ENCODE data around the gene SELENOM.
"Not testable (repeated sequence)": the region's sequence is repeated elsewhere in the genome, so short reads cannot be mapped to it uniquely, and the experiment has no call there.

Gene SELENOM

DNA sequence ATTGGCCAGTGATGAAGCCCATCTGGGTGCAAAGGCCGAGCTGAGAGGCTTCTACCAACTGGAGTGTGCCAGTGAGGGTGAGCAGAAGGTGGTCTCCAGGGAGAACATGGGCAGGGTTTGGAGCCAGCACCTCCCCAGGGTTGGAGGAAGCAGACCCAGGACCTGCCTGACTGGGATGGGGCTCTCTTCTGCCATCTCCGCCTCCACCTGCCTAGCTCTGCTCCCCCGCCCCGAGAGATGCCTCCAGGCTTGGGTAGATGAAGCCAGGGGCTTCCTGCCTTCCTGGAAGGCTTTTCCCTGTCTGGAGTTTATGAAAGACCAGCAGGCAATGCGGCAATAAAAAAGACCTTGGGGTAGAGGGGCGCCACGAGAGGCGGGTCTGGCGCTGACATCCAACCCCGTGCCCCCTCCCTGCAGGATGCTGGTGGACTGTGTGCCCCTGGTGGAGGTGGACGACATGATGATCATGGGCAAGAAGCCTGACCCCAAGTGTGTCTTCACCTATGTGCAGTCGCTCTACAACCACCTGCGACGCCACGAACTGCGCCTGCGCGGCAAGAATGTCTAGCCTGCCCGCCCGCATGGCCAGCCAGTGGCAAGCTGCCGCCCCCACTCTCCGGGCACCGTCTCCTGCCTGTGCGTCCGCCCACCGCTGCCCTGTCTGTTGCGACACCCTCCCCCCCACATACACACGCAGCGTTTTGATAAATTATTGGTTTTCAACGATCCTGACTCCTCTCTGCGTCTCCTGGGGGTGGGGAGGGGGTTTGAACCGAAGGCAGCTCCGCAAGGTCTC, 3.3 kb downstream of the SELENOM start:
- DNase-seq: no peak

DNA sequence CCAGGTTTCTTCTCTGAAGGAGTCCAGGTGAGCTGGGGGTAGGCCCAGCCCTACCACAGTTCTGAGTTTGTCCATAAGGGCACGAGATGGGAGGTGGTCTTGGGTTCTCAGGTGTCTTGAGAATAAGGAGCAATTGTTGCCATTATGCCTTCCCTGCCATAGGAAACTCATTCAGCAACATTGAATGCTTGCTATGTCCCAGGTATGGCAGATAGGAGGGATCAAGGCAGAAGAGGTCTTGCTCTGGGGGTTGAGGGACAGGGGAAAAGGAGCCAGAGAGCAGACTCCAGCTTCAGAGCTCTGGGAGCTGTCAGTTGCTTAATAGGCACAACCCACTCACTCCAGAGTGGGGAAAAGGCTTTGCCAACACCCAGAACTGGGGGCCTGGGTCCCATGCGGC, 4.3 kb downstream of the SELENOM start:
- DNase-seq: no peak

DNA sequence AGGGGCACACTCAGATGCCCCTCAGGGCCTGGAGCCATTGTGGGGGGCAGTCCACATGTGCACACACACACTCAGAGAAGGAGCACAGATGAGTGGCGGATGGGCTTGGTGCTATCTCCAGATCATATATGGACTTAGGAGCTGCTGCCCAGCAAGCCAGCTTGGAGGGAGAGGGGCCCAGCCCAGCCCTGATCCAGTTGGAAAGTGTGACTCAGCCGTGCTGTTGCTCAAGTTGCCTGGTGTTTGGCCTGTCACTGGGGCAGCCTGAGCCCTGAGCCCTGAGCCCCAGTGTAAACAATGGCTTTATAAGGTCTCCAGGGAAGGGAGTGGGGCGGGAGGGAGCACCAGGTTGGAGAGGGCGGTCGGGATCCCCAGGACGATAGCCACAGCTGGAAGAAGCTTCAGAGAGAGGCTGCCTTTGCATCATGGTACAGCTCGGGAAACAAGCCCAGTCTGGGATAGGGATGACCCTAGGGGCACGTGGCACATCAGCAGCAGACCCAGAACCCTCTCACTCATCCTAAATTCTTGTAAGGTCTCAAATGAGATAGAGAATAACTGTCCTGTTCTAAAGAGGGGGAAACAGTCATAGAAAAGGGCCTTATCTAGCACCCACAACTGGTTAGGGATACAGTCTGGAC, 4.8 kb downstream of the SELENOM start:
- no peak for DNase-seq

DNA sequence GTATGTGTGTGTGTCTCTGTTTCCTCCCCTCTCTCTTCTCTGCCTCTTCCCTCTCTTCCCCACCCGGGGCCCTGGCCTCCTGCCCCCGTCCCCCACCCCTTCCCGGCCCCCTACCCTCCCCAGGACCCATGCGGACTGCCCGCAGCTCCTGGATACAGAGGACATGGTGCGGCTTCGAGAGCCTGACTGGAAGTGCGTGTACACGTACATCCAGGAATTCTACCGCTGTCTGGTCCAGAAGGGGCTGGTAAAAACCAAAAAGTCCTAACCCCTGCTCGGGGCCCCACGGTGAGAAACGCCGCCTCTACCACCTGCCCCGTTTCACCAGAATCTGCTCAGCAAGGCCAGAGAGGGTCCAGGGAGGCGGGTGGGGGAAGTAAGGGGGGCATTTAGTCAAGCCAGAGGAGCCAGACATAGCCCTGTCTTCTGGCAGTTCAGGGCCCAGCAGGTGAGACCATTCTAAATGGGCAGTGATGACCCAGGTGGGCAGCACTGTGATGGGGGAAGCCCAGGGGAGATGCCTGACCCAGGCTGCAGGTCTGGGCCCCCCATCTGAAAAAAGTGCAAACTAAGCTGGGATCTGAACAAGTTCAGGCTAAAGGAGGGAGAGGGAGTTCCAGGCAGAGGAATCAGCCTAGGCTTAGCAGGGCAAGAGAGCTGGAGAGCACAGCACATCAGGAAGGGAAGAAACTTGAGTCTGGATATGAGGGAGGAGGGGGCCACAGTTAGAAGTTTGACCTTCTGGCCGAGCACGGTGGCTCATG, 6.4 kb downstream of the SELENOM start:
- DNase-seq: no peak

DNA sequence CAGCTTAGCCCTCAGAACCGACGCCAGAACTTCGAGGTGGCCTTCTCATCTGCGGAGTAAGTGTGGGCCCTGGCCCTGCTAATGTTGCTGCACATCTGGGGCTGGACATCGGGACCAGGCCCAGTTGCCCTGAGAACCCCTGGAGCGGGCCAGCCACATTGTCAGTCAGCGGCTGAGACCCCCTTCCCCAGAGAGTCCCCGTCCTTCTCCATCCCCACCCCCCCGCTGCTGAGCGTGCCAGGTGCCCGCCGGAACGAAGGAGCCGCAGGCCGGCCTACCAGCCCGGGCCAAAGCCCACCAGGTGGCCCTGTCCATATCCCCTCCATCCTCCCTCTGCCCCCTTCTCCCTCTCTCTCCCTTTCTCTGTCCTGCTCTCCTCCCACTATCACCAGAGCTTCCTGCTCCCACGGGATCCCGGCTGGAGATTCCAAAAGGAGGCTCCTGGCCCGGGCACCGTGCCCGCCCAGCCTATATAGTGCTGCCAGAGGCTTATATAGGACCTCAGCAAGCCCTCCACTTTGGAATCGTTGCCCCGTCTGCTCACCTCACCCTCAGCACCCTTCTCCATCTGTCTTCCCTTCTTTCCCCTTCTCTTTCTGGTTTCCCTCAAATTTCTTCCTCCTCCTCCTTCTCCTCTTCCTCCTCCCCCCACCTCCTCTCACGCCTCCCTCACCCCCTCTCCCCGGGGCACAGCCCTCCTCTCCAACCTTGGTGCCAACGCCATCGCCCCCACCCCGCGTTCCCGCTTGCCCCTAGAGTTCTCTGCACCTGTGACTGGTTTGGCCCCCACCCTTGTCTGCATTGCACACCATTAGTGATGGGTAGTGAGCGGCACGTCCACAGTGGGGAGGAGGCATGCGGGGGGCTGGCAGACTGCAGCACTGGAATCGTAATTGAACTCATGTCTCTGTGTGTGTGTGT, 7.3 kb downstream of the SELENOM start:
- DNase-seq: no peak

DNA sequence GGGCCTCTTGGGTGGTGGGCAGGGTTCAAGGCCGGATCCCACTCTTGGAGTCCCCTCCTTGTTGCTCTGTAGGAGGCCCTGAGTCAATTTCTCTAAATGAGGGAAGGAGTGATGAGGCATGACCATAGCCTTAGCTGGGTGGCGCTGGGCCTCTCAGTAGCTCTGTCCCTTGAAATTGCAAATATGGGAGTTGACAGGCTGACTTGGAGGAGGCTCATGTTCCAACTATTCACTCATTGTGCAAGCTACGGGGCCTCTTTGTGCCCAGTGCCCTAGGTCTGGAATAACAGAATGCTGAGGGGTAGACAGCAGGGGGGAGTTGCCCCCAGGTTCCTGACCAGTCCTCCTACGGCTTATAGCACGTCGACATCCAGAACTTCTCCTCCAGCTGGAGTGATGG, 8.0 kb downstream of the SELENOM start:
- DNase-seq: no peak

DNA sequence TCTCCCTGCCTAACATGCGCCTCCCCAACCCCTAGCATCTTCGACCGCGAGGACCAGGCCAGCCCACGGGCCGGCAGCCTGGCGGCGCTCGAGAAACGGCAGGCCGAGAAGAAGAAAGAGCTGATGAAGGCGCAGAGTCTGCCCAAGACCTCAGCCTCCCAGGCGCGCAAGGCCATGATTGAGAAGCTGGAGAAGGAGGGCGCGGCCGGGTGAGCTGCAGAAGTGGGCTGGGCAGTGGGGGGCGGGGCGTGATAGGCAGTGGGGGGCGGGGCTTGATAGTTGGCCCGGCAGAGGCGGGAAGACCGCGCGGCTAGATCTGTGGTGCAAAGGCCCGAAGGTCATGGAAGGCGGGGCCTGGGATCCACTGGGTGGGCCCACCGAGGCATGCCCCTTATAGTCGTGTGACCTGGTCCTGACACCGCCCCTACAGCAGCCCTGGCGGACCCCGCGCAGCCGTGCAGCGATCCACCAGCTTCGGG, 8.7 kb downstream of the SELENOM start:
- no peak for DNase-seq

DNA sequence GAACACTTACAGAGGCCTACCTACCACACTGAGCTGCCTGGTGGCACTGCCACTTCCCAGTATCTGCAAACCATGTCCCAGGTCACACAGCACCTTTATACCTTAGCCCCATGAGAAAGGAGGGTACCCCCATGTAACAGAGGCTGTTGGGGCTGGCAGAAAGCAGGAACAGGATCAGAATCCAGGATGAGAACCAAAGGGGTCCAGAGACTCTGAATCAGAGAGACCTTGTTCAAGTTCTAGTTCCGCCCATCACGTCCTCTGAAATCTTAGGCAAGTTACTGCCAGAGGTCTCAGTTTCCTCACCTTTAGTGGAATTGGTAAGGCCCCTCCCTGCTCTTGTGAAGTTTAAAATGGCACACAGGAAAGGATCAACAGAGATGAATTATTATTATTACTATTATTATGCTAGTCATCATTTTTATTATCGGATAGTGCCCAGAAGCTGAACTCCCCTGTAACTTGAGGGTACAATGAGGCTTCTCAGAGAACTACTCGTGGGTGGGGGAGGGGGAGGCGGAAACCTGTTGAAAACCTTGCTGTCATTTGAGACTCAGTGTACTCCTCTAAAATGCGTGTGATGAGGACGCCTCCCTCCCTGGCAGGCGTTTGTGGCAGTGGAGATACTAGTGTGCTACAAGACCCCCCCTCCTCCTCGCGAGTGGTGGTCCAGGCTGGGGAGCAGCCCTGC, 9.3 kb downstream of the SELENOM start:
- no peak for DNase-seq

DNA sequence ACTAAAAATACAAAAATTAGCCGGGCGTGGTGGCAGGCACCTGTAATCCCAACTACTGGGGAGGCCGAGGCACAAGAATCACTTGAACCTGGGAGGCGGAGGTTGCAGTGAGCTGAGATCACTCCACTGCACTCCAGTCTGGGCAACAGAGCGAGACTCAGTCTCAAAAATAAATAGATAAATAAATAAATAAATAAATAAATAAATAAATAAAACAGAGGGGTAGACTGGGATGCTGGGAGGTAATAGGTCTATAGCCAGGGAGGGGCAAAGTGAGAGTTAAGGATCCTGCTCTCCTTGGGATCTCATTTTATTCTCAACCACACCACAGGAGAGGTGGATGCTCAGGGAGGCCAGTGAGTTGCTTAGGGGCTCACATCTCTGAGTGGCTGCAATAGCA, 9.8 kb downstream of the SELENOM start:
- not testable (repeated sequence) for DNase-seq

DNA sequence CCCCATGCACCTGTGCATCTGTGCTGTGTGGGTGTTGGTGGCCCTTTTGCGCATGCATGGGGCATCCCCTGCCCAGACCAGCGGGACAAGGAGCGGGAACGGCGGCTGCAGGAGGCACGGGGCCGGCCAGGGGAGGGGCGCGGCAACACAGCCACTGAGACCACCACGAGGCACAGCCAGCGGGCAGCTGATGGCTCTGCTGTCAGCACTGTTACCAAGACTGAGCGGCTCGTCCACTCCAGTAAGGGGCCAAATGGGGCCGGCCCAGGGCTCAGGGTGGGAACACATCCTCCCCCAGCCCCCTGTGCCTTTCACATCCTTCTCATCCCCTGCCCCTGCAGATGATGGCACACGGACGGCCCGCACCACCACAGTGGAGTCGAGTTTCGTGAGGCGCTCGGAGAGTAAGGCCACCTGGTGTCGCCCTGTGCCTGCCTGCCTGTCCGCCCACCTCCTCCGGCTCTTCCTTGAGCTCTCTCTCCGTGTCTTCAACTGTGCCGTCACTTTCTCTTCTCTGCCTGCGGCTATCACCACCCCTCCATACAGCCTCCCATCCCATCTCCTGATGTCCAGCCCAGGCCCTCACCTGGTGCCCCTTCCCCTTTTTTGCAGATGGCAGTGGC, 10.6 kb downstream of the SELENOM start:
- DNase-seq: no peak

DNA sequence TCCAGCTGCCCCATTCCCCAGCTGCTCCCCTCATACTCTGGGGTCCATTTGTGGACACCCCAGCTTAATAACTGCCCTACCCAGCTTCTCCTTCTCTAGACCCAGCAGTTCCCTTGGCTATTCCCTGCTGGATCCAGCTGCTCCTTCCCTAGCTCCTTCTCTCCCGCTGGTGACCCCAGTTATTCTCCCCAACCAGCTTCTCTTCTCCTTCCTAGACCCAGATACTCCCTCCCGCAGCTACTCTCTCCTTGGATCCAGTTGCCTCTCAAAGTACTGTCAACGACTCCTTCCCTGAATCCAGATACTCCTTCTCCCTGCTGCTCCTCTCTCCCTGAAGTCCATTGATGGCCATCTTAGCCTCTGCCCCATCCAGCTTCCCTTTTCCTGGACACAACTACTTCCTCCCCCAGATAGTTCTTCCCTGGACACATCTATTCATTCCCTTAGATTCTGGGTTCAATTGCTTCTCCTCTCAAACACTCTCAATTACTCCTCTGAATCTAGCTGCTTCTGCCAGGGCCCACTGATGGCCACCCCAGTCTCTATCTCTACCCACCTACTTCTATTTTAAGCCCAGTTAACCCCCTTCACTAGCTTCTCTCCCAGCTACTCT, 11.6 kb downstream of the SELENOM start:
- no peak for DNase-seq

DNA sequence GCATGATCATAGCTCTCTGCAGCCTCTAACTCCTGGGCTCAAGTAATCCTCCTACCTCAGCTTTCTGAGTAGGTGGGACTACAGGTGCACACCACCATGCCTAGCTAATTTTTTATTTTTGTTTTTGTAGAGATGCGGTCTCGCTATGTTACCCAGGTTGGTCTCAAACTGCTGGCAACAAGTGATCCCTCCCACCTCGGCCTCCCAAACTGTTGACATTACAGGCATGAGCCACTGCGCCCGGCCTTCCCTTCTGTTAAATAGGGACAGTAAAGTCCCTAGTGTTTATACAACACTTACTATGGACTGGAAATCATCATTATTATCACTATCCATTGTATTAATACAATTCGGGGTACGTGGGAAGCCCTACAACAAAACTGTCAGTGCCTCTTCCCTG, 12.6 kb downstream of the SELENOM start:
- no peak for DNase-seq

DNA sequence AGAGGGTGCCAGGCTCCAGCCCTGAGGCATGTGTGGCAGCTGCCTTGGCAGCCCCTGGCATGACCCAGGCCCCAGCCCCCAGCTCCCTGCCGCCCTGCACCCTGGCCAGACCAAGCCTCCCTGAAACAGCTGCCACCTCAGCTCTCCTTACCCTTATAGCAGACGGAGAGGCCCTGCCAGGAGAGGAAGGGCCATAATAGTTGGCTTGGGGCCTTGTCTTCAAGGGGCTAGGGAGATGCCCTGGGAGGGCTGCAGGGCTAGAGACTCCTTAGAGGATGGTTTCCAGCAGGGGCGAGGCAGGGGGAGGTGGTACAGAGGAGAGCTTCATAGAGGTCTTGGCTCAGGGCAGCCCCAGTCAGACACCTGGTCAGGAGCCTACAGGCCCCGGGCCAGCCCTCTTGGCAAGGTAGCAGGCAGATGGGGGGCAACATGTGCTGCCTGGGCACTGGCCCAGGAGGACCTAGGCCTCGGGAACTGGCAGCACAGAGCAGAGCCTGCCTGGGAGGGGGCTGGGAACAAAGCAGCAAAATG, 13.3 kb downstream of the SELENOM start:
- peak; percentile 54 for DNase-seq

DNA sequence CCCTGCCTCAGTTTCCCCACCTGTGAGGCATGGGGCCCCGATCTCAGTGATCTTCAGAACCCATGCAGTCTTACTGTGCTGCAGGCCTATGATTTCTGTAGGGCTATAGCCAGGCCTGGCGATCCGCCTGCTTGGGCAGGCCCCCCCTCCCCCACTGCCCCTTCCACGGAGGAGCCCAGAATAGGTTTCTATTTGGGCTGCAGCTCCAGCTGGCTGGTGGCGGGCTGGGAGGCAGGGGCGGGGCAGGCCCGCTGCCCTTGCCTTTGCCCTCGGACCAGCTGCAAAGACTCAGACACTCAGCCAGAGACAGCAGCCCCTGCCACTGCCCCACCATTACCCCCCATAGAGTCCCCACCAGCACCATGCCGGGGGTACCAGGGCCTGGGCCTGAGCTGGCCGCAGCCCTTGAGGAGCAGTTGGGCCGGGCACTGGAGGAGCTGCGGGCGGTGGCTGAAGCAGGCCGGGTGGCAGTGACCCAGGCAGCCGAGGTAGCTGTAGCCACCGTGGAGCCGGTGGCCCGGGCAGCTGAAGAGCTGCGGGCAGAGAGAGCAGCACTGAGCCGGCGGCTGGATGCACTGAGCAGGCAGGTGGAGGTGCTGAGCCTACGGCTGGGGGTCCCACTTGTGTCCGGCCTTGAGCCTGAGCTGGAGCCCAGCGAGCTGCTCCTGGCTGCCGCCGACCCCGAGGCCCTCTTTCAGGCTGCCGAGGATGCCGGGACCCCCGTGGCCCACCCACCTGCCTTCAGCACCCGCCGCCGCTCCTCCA, 14.1 kb downstream of the SELENOM start:
- no peak for DNase-seq

DNA sequence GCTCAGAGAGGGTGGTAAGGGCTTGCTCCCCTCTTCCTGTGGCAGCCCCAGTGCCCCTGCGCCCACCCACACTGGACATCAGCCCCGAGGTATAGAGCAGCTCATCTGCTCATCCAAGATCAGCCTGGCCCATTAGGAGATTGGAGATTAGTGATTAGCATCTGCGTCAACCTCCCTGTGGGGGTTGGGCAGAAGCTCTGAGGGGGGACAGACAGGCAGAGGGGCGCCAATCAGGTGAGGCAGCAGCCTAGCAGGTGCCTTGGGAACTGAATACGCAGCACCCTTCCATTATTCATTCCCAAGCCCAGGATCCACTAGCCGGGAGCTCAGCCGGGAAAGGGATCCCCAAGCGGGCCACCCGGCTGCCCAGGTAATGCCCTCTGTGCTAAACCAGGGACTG, 15.2 kb downstream of the SELENOM start:
- no peak for DNase-seq

DNA sequence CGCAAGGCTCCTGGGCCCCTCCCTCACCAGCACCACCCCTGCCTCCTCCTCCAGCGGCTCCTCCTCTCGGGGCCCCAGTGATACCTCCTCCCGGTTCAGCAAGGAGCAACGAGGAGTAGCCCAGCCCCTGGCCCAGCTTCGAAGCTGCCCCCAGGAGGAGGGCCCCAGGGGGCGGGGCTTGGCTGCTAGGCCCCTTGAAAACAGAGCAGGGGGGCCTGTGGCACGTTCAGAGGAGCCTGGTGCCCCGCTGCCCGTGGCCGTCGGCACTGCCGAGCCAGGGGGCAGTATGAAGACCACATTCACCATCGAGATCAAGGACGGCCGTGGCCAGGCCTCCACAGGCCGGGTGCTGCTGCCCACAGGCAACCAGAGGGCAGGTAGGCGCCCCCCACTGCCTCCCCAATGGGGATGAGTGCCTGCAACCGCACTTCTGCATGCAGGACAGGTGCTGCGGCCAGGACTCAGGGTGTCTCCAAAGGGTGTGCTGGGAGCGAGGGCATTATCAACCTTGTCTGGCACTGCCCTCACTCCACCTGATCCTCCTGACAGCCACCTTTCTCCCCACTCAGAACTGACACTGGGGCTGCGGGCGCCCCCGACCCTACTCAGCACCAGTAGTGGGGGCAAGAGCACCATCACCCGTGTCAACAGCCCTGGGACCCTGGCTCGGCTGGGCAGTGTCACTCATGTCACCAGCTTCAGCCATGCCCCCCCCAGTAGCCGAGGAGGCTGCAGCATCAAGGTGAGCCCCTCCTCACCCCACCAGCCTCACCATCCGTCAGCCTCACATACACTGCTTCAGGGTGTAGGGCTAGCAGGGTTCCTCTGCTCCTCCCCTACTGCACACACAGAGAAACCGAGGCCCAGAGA, 16.0 kb downstream of the SELENOM start:
- DNase-seq: no peak

DNA sequence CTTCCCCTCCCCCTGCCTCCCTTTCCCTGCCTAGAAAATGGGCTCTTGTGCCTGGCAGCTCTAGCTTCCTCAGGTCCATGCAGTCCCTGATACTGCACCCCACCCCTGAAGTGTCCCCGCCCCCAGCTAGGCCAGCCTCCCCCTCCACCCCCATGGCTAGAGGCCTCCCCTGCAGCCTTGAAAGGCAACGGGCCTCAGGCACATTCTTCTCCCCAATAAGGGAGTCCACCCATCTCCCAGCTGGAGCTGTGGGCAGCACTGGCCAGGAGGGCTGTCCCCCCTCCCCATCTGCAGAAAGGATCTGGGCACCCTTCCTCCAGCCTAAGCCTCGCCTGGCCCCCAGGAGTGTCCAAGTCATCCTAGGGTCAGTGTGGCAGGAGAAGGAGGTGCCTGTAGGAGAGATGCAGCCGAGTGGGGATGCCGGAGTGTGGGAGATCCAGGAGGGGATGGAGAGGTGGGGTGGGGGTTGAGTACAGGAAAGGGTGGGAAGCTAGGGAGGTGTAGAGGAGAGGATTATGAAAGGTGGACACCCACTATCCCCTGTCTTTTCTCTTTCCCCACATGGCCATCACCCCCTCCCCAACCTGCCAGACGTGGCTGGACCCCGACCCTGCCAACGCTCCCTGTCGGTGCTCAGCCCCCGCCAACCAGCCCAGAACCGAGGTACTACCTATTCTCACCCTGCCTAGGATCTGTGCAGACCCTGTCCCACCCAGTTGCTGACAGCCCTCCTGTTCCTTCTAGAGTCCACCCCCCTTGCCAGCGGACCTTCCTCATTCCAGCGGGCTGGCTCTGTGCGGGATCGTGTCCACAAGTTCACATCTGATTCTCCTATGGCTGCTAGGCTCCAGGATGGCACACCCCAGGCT, 16.9 kb downstream of the SELENOM start:
- DNase-seq: no peak
